ENCODE results near the gene CHRNA7.

- TF ChIP-seq MXI1 (IDR thresholded peaks at IDR 0.05; ENCODE audit: low read depth, low read length) = no peak
- no peak for TF ChIP-seq MAX (IDR thresholded peaks at IDR 0.05; ENCODE audit: low read depth)
- TF ChIP-seq SMC3 (IDR thresholded peaks at IDR 0.05; ENCODE audit: low read depth, low read length) = no peak
- TF ChIP-seq EP300 (IDR thresholded peaks at IDR 0.05; ENCODE audit: borderline replicate concordance in 1 of 2, low read depth in 1 of 2, low read length in 1 of 2) = no peak
- no peak for TF ChIP-seq CTCF (IDR thresholded peaks at IDR 0.05)
- no peak for TF ChIP-seq ZBTB33 (IDR thresholded peaks at IDR 0.05; ENCODE audit: borderline replicate concordance, low read depth)
- TF ChIP-seq POLR2AphosphoS5 (IDR thresholded peaks at IDR 0.05; ENCODE audit: low read depth, low read length) = no peak
- TF ChIP-seq RAD21 (IDR thresholded peaks at IDR 0.05; ENCODE audit: low read length) = no peak
- TF ChIP-seq GATA2 (CRISPR knock-in tag; IDR thresholded peaks at IDR 0.05) = no peak
- TF ChIP-seq SIN3A (IDR thresholded peaks at IDR 0.05; ENCODE audit: borderline replicate concordance, low read depth, low read length) = no peak
- TF ChIP-seq EZH2phosphoT487 (IDR thresholded peaks at IDR 0.05; ENCODE audit: borderline replicate concordance, low read depth) = no peak
- TF ChIP-seq NFIC (IDR thresholded peaks at IDR 0.05; ENCODE audit: borderline replicate concordance) = no peak
- TF ChIP-seq GABPA (IDR thresholded peaks at IDR 0.05; ENCODE audit: low read depth) = no peak
- no peak for TF ChIP-seq CHD2 (IDR thresholded peaks at IDR 0.05; ENCODE audit: low read length, partially characterized antibody)
Measured at GRCh38 chr15:32035285-32035684, 5.0 kb downstream of the CHRNA7 start.

Measured in SK-N-SH (cell line).